Retinal pigment epithelial cell (primary cell): Measurements from ENCODE around the gene PDE2A.

Experiments
- DNase-seq: peaks from one replicate; pipeline ENCODE4 v3.0.0-alpha.2; 2010; ENCODE audit warnings: low read depth
- H3K4me3 ChIP-seq: 2 replicates; pipeline ENCODE4 v1.5.1; 2011; ENCODE audit warnings: mild to moderate bottlenecking, low read length, control low read depth, moderate library complexity
- TF ChIP-seq, protein P1 (sequence below): conservative IDR thresholded peaks from 2 replicates; pipeline ENCODE4 v1.5.1; 2011; ENCODE audit warnings: low read depth, low read length, control low read depth, inconsistent platforms

The PDE2A gene

DNA sequence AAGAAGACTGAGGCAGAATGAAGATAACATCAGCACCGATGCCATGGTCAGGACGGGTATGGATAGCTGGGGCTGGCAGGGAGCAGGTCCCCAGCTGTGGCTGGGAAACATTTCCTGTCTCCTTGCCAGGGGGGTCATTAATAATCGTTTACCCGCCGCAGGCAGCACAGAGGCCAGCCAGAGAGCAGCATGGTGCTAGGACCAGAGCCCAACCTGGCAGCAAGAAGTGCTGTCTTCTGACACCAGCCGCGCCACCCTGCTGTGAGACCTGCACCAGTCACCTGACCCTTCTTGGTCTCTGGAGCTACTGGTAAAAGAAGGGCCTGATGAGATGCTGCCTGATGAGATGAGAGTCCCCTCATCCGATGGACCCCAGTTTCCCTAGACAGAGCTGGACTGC, 36.3 kb downstream of the PDE2A start:
- no peak overlapping the region for H3K4me3 ChIP-seq
- TF ChIP-seq, protein P1, sequence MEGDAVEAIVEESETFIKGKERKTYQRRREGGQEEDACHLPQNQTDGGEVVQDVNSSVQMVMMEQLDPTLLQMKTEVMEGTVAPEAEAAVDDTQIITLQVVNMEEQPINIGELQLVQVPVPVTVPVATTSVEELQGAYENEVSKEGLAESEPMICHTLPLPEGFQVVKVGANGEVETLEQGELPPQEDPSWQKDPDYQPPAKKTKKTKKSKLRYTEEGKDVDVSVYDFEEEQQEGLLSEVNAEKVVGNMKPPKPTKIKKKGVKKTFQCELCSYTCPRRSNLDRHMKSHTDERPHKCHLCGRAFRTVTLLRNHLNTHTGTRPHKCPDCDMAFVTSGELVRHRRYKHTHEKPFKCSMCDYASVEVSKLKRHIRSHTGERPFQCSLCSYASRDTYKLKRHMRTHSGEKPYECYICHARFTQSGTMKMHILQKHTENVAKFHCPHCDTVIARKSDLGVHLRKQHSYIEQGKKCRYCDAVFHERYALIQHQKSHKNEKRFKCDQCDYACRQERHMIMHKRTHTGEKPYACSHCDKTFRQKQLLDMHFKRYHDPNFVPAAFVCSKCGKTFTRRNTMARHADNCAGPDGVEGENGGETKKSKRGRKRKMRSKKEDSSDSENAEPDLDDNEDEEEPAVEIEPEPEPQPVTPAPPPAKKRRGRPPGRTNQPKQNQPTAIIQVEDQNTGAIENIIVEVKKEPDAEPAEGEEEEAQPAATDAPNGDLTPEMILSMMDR, result no peak
- no peak for DNase-seq

DNA sequence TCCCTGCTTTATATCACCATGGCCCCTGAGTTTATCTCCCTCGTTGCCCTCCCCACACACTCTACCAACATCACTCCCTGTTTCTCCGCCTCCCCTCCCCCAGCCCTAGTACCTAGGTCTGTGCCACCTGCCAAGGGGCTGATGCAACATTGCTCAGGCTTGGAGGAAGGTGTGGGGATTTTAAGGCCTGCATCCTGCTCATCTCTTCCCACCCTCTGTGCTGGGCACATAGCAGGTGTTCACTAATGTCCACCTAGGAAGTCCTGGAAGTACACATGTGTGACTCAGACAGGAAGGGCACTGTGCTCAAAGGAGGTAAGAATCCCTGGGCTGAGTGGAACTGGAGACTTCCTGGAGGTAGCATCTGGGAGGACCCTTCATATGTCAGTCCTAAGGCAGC, 37.0 kb downstream of the PDE2A start:
- no peak overlapping the region for H3K4me3 ChIP-seq
- TF ChIP-seq, protein P1, result no peak
- DNase-seq, result no peak

DNA sequence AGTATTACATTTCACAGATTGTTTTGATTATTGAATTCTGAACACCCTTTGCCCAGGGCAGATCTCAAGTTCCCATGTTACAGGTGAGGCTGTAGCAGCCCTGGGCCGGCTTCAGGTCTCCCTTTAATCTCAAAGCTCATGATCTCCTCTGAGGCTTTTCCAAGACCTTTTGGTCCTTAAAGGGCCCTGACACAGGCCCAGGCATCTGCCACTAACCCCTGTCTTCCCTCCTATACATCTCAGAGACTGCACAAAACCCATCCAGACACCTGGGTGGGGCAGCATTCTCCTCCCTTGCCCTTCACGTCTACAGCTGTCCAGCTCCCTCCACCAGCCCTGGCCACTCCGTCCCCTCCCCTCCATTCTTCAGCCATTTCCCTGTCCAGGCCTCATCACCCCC, 37.8 kb downstream of the PDE2A start:
- TF ChIP-seq, protein P1, result no peak
- DNase-seq, result no peak
- no peak overlapping the region for H3K4me3 ChIP-seq

DNA sequence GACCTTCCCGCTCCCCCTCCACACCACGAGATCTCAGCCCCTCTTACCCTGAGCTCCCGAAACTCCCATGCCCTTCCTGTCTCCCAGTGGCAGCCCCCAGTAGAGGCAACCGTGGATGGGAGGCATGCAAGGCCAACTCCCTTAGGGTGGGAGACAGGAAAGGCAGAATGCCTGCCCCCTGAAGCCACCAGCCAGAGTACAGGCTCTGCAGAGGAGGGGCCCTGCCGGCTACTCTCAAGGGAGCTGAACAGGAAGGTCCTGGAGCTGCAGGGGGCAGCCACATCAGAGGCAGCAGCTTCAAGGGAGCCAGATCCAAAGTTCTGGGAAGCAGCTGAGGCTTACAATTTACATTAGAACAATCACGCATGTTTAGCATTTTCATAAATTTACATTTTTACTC, 38.3 kb downstream of the PDE2A start:
- TF ChIP-seq, protein P1, result no peak
- no peak for DNase-seq

DNA sequence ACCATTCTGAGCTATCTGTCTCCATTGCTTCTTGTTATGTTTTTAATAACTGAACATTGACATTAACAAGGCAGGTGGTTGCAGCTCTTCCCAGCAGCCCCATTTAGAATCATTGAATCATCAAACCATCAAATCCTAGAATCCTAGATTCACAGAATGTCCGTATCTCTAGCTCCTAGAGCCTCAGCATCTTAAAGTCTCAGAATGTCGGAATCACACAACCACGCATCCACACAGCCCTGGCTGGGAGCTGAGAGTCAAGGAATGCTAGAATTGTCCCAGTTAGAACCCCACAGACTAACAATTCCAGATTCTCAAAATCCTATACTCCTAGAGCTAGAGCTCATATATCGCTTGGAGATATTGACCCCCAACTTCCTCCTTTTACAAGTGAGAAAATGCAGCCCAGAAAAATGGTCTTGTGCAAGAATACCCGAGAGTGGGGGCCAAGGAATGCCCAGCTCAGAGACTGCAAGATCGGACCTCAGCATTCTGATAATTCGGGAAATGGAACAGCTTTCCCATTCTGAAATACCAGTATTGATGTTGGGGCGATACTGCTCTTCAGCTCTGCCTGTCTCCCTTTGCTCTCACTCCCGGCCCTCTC, 38.8 kb downstream of the PDE2A start:
- TF ChIP-seq, protein P1, result no peak
- DNase-seq, result no peak
- H3K4me3 ChIP-seq, result no peak overlapping the region

More for the DNA sequence above, 38.3 kb downstream of the PDE2A start:
- H3K4me3 ChIP-seq, result no peak overlapping the region

DNA sequence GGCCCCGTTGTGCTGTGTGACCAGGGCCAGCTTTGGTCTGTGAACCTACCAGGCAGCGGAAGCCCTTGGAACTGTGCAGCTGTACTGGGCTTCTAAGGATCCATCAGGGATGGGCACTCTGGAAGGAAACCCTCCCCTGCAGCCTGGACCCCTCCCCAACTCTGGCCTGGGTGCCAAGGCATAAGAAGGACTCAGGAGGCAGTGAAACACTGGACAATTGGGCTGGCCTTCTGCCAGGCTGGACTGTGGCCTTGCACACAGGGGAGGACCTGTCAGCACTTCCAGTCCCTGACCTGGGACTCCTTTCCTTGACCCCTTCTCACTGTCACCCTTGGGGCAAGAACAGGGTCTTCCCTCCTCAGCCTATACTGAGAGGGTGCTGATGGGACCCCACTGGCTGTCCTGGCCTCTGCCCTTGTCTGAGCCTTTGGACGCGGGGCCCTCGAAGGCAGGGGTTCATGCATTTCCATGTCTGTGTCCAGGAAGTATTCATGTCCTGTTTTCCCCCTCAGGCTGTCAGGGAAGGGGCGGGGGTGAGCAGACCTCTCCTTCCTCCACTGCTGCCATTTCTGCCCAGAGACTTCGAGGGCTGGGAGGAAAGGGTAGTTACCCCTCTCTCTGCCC, 39.6 kb downstream of the PDE2A start:
- no peak overlapping the region for H3K4me3 ChIP-seq
- DNase-seq, result no peak
- TF ChIP-seq, protein P1, result no peak

DNA sequence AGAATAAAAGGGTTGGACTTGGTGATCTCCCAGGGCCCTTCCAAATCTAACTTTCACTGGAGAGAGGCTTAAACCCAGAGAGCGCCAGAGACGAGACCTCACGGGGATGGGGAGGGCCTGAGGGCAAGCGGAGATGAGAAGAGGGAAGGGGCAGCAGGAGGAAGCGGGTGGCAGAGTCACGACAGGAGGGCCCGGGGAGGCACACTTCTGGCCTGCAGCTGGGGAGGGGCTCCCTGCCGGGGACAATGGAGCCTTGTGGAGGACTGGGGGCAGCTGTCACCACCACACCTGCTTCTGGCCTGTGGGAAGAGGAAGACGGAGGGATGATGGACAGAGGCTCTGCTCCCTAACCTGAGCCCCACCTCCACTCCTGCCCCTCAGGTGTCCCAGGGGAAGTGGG, 40.2 kb downstream of the PDE2A start:
- DNase-seq, result no peak
- TF ChIP-seq, protein P1, result no peak
- no peak overlapping the region for H3K4me3 ChIP-seq
